ENCODE results near the gene KATNB1. TPM values are rescaled to one million over a fixed set of nuclear protein-coding genes. Genes with fewer than 3 reads are reported as not detected.
A peak's percentile ranks its signal among the peaks of the same experiment; 100 is the strongest.

Gene KATNB1
- total RNA-seq, 4 donors from 2014 or later: 17.7 to 27.1 (median 21.7) TPM

GRCh38 chr16:57755726-57756423, 20.3 kb downstream of the KATNB1 start:
- Histone ChIP-seq H3K36me3 (peaks cover 0 to 45% (median 0%) of the 10 kb centered on the region in 3 donors), H3K4me1 (no peaks in the 10 kb centered on the region), H3K27me3 (no peaks in the 10 kb centered on the region), H3K4me3 (no peak overlapping the region), H3K9me3 (no peaks in the 10 kb centered on the region), H3K27ac (no peak overlapping the region)
- no peak for DNase-seq
- no peak for TF ChIP-seq POLR2A (IDR thresholded peaks at IDR 0.05)
- TF ChIP-seq, protein P1, sequence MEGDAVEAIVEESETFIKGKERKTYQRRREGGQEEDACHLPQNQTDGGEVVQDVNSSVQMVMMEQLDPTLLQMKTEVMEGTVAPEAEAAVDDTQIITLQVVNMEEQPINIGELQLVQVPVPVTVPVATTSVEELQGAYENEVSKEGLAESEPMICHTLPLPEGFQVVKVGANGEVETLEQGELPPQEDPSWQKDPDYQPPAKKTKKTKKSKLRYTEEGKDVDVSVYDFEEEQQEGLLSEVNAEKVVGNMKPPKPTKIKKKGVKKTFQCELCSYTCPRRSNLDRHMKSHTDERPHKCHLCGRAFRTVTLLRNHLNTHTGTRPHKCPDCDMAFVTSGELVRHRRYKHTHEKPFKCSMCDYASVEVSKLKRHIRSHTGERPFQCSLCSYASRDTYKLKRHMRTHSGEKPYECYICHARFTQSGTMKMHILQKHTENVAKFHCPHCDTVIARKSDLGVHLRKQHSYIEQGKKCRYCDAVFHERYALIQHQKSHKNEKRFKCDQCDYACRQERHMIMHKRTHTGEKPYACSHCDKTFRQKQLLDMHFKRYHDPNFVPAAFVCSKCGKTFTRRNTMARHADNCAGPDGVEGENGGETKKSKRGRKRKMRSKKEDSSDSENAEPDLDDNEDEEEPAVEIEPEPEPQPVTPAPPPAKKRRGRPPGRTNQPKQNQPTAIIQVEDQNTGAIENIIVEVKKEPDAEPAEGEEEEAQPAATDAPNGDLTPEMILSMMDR (IDR thresholded peaks at IDR 0.05): no peak

GRCh38 chr16:57756424-57757325, 21.1 kb downstream of the KATNB1 start:
- no peak for DNase-seq
- no peak overlapping the region for H3K4me3 ChIP-seq
- H3K4me1 ChIP-seq: no peaks in the 10 kb centered on the region
- no peak overlapping the region for H3K27ac ChIP-seq
- H3K27me3 ChIP-seq: no peaks in the 10 kb centered on the region
- no peaks in the 10 kb centered on the region for H3K9me3 ChIP-seq
- no peak for TF ChIP-seq POLR2A (IDR thresholded peaks at IDR 0.05)
- TF ChIP-seq, protein P1 (IDR thresholded peaks at IDR 0.05): no peak
- peaks cover 0 to 48% (median 0%) of the 10 kb centered on the region in 3 donors for H3K36me3 ChIP-seq

- peaks cover 0 to 48% (median 0%) of the 10 kb centered on the region in 3 donors for H3K36me3 ChIP-seq
- peak overlapping the region in 1 of 4 donors; percentile 25 for H3K27ac ChIP-seq
- DNase-seq: peak; percentile 73 to 93 (median 93)
- no peak overlapping the region for H3K4me3 ChIP-seq
- no peaks in the 10 kb centered on the region for H3K4me1 ChIP-seq
- TF ChIP-seq, protein P1 (IDR thresholded peaks at IDR 0.05): peak; percentile 72 to 96 (median 94)
- no peak for TF ChIP-seq POLR2A (IDR thresholded peaks at IDR 0.05)
- H3K9me3 ChIP-seq: no peaks in the 10 kb centered on the region
- no peaks in the 10 kb centered on the region for H3K27me3 ChIP-seq
Observed at GRCh38 chr16:57757326-57757786, 21.8 kb downstream of the KATNB1 start.

DNA sequence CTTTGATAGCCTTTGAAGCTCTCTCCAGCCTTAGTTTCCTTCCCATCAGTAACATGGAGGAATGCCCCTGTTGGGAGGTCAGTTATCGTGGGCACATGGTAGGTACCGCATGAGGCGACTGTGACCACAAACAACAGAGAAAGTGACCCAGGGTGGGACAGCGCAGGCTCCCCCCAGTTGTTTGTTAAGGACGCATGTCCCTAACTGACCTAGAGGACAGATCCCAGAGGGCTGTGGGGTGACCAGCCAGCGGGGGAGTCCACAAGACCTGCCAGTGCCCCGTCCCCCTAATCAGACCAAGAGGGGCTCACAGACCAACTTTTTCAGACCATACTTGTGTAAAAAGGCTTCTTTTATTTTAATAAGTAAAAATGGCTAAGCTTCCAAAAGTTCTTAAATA, 22.3 kb downstream of the KATNB1 start:
- no peak for DNase-seq
- no peaks in the 10 kb centered on the region for H3K4me1 ChIP-seq
- no peaks in the 10 kb centered on the region for H3K9me3 ChIP-seq
- peaks cover 0 to 45% (median 0%) of the 10 kb centered on the region in 3 donors for H3K36me3 ChIP-seq
- peak overlapping the region in 1 of 4 donors; percentile 25 for H3K27ac ChIP-seq
- H3K27me3 ChIP-seq: no peaks in the 10 kb centered on the region
- TF ChIP-seq POLR2A (IDR thresholded peaks at IDR 0.05): no peak
- TF ChIP-seq, protein P1 (IDR thresholded peaks at IDR 0.05): no peak
- H3K4me3 ChIP-seq: no peak overlapping the region

DNA sequence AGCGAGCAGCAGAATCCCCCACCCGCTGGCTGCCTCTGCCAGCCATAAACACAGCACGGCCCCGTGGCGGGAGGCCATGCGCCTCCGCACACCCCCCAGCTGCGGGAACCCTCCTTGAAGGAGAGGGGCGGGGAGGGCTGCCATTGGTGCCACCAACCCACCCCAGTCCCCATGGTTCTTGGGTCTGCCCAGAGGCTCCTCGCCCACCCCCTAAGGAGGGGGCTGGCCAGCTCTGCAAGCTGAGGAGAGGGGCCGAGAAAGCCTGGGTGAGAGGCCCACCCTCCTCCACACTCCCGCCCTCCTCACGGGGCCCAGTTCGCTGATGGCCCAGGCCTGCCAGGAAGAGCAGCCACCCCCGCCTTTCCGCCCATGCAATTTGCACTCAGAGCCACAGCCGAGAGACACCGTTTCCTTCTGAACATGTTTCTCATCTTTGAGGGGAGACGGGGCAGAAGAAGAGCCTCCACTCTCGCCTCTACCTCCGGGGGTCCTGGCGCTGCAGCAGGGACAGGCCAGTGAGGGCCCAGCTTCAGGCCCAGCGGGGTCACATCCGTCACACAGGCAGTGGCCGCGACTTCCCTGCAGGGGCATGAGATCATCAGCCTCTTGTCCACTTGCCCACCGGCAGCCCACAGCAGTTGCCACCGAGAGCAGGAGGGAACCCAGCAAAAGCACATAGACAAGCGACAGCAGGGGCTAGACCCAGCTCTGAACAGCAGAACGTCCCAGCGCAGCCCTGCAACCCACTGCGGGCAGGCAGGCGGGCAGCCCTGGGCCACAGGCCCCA, 23.0 kb downstream of the KATNB1 start:
- peaks cover 0 to 43% (median 0%) of the 10 kb centered on the region in 3 donors for H3K36me3 ChIP-seq
- no peak overlapping the region for H3K27ac ChIP-seq
- TF ChIP-seq, protein P1 (IDR thresholded peaks at IDR 0.05): no peak
- no peak for TF ChIP-seq POLR2A (IDR thresholded peaks at IDR 0.05)

More for the DNA sequence above, 23.0 kb downstream of the KATNB1 start:
- H3K27me3 ChIP-seq: no peaks in the 10 kb centered on the region
- H3K9me3 ChIP-seq: no peaks in the 10 kb centered on the region
- H3K4me1 ChIP-seq: no peaks in the 10 kb centered on the region
- no peak for DNase-seq
- H3K4me3 ChIP-seq: no peak overlapping the region
